HG03442 (cell line): ENCODE measurements around the gene CCDC57.
"Not testable (repeated sequence)": the region's sequence is repeated elsewhere in the genome, so short reads cannot be mapped to it uniquely, and the experiment has no call there.

Experiments
- ATAC-seq: cut with Tn5 transposase; IDR thresholded peaks from one replicate; pipeline ENCODE4 v1.9.1; 2021; ENCODE audit warnings: mild to moderate bottlenecking, moderate library complexity; ENCODE audit not compliant: unreplicated experiment

CCDC57 gene

DNA sequence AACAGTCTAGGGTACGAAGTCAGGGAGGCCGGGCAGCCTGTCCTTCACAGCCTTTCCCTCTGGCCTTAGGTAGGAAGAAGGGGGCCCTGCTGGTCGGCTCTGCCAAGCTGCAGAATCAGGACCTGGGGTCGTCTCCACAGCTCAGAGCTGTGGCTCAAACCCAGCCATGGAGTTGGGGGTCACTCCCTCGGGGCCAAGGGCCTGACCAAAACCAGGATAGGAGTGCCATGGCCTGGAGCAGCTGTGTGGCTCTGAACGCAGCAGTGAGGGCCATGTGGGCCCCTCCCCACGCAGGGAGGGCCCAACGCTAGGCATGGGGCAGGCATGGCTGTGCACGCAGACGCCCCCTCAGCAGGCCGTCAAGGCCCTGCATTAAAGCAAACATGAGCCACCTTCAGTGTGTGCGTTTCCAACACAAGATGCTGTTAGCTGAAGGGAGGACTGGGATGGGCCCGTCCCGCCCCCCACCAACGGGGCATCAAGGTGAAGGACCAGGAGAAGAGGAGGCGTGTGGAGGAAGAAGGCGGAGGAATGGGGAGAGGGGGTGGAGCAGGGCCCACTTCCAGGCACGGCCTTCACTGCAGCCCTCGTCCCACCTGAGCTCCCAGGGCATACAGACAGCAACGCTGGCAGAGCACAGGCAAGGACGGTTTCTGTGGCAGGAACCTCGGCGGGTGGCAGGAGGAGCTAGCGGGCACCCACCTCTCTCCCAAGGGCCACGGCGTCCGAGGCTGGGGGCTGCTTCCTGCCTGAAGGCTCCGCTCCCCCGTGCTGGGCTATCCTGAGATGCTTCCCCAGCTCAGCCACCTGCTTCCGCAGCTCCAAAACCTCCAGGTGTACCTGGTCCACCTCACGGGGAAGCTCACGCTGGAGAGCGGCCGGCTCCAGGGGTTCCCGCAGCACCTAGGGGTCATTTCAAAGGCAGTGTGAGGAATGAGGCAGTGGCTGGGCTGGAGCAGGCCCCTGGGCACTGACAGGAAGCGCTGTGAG is 55.3 kb downstream of the CCDC57 start:
- no peak for ATAC-seq

DNA sequence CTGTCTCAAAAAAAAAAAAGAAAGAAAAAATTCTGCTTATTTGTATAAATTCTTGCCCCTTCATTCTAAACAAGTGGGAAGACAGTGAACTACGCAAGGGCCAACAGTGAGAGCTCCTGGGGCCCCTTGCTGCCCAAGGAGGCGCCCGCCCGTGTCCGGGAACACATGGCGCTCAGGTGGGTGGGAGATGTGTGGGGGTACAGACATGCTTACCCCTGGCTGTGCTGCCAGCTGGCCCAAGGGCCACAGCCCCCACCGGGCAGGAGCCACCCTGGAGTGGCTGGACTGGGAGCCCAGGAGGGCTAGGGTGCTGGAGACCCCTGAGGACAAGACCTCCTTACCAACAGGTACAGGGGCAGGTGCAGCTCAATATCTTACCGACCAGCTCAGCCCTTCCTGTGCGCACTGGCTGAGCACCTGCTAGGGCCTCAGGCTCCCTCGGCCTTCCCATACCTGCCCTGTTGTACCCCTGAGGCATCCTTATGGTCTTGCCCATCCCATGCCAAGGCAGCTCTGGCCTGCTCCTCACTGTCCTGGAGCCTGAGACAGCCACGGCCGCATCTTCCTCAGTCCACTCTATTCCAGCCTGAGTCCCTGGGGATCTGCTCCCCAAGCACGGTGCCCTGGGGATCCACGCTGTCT is 56.2 kb downstream of the CCDC57 start:
- ATAC-seq, result no peak

DNA sequence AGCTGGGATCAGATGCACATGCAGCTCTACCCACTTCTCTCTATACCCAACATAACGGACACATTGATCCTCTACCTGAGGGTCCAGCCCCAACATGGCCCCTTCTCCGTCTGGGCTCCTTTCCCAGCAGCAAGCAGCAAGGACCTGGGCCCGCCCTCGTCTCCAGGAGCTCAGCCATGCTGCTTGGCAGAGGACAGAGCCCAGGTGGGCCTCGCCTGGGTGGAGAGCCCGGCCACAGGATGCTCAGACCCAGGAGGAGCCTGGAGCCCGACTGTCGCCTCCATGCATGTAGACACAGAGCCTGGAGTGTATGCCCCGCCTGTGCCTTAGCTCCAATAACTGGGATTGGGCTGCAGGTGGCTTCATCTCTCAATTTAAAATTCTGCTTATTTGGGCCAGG is 57.0 kb downstream of the CCDC57 start:
- no peak for ATAC-seq

DNA sequence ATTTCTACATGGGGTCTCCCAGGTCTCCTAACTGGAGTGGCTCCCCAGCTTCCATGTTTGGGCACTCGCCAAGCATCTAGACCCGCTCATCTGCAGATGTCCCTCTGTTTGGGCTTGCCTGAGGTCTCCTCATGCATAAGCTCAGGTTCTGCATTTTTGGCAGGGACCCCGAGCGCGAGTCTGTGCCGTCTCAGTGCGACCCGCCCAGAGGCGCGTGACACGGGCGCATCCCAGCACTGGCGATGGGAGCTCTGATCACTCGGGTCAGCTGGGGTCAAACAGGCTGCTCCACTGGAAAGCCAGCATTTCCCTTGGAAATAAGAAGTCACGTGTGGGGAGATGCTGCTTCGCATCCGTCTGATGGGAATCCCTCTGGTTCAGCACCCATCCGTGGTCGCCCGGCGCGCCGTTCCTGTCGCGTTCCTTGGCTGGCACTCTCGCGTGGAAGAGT is 57.7 kb downstream of the CCDC57 start:
- ATAC-seq, result no peak

DNA sequence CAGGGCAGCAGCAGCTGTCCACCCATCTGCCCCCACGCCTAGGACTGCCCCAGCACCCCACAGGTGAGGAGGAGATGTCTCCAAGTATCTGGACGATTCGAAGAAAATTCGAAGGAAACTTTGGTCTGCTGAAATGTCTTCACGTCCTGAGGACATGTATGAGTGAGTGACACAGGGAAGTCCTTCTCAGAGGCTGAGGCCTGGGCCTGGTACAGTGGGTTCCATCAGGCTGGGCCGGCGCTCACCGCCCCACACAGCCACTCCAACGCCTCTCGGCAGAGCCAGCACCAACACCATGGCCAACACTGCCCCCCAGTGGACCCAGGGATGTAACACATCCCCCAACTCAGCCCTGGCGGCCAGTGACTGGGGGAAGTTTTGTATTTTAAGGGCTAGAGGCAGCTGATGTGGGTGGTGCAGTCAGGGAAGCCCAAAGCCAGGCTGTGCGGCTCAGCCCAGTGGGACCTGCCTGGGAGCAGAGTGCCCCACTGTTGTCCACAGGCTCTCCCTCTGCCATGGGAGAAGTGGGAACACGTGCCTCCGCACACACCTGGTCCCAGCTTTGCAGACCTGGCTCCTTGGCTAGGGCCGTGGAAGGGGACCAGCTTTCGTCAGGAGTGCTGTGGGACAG is 58.8 kb downstream of the CCDC57 start:
- no peak for ATAC-seq

DNA sequence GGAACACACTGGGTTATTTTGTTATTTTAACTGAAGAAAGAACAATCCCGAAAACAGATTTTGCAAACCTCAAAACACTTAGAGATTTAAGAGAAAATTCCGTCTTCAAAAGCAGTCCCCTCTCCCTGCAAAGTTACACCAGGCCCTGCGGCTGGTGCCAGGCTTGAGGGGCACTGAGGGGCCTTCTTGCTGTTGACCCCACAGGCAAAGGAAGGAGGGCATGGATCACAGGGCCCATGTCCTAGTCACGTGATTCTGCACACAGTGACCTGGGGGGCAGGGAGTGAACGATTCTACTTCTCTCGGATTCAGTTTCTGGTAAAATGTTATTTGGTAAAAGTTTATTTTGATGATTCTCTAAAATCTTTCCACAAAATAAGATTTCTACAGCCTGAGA is 59.3 kb downstream of the CCDC57 start:
- no peak for ATAC-seq

DNA sequence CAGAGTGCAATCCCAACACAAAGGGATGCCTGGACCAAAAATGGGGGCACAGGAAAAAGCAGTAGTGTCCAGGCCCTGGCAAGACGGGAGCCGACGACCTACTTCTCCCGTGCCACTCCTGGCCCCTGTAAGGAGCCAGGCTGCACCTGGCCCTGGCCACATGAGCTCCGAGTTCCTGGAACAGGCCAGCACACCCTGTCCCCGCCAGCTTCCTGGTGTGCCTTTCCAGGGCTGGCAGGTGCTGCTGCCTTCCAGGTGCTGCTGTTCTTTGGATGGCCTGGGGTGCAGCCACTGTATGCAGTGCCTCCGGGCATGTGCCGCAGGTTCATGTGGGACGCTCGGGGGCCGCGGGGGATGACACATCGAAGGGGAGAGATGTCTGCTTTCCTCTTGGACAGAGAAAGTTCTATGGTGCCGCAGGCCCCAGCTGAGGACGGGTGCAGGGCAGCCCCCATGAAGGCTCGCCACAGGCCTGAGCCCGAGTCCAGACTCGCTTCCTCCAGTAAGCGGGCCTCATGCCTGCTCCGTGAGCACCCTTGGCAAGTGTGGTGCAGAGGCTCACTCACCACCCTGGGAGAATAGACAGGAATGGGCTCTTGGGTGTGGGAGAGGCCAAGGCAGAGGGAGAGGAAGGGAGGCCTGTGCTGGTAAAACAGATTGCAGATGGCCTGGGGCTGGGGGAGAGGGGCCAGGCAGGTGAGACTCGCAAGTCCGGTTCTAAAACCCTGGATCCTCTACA is 59.9 kb downstream of the CCDC57 start:
- no peak for ATAC-seq

DNA sequence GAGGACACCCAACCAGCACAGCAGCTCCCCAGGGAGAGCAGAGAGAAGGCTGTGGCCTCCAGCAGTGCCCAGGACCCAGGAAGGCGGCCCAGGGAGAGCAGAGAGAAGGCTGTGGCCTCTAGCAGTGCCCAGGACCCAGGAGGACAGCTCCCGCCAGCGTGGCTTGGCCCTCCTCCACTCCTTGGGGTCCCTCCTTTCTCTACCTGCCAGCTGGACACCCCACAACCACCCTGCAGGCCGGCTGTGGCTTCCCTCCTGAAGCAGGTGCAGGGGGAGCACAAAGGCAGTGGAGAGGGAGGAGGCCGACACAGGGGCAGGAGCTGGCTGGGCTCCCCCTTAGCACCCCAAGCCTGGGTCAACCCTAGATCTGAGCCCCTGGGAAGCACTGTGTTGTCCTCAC is 60.5 kb downstream of the CCDC57 start:
- ATAC-seq, result no peak

DNA sequence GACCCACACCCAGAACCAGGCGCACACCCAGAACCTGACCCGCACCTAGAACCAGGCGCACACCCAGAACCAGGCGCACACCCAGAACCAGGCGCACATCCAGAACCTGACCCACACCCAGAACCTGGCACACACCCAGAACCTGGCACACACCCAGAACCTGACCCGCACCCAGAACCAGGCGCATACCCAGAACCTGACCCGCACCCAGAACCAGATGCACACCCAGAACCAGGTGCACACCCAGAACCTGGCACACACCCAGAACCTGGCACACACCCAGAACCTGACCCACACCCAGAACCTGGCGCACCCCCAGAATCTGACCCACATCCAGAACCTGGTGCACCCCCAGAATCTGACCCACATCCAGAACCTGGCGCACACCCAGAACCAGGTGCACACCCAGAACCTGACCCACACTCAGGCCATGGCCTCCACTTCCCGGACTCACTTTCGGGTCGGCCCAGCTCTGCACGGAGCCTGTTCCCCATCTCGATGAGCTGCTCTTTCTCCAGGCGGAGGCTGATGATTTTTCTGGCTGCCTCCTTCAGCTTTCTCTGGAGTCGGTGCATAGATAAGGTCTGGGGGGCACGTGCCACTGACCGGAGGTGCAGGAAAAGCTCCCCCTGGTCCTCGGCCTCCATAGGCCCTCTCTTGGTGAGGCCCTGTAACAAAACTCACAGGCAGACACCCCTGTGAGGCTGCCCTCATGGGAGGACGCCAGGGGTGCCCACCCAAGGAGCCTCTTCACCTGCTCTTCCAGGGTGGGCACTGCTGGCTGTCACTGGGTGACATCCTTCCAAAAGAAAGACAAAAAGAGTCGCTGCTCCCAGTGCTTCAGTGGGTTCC is 61.3 kb downstream of the CCDC57 start:
- ATAC-seq, result no peak

DNA sequence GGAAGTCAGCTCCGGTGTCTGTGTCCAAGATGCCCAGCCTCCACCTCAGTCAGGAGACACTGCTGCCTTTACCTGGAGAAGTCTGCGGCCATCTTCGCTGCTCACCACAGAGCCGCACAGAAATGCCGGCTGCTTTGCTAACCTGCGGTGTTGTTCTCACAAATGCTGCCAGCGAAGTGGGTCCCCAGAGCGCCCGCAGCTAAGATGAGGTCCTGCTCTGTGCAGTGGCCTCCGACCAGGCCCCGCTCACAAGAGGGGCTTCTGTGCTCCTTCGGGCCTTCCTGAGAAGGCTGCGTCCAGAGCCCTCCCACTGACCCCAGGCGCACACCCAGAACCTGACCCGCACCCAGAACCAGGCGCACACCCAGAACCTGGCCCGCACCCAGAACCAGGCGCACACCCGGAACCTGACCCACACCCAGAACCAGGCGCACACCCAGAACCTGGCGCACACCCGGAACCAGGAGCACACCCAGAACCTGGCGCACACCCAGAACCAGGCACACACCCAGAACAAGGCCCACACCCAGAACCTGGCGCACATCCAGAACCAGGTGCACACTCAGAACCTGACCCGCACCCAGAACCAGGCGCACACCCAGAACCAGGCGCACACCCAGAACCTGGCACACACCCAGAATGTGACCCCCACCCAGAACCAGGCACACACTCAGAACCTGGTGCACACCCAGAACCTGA is 63.1 kb downstream of the CCDC57 start:
- ATAC-seq, result no peak

DNA sequence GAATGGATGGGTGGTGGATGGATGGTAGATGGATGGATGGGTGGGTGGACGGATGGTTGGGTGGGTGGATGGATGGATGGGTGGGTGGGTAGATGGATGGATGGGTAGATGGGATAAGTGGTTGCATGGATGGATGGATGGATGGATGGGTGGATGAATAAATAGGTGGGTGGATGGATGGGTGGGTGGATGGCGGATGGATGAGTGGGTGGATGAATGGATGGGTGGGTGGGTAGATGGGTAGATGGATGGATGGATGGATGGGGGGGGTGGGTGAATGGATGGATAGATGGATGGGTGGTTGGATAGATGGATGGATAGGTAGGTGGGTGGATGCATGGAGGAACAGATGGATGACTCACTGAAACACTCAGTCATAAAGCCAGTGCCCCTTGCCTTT is 63.6 kb downstream of the CCDC57 start:
- ATAC-seq, result no peak

DNA sequence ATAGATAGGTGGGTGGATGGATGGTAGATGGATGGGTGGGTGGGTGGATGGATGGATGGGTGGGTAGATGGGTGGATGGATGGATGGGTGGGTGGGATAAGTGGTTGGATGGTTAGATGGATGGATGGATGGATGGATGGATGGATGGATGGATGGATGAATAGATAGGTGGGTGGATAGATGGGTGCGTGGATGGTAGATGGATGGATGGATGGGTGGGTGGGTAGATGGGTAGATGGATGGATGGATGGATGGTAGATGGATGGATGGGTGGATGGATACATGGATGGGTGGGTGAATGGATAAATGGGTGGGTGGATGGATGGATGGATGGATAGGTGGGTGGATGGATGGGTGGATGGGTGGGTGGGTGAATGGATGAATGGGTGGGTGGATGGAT is 64.6 kb downstream of the CCDC57 start:
- no peak for ATAC-seq

DNA sequence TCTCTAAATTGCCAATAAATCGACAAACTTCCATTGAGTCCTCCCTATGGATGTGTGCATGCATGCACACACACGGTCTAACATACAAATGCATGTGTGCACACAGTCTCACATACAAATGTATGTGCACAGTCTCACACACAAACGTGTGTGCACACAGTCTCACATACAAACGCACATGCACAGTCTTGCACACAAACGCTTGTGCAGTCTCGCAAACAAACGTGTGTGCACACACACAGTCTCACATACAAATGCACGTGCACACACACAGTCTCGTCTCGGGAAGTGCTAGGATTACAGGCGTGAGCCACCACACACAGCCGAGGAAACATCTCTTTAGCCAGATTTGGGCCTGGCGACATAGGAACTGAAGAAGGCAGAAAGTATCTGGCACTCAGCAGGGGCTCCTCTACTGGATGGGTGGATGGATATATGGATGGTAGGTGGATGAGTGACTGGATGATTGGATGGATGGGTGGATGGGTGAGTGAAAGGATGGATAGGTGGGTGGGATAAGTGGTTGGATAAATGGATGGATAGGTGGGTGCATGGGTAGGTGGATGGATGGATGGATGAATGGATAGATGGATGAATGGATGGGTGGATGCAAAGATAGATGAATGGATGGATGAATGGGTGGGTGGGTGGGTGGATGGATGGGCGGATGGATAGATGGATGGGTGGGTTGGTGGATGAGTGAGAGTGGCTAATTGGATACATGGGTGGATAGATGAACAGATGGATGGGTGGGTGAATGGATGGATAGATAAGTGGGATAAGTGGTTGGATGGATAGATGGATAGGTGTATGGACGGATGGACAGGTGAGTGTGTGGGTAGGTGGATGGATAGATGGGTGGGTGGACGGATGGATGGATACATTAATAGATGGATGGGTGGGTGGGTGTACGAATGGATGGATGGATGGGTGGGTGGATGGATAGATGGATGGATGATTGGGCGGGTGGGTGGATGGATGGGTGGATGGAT is 65.7 kb downstream of the CCDC57 start:
- ATAC-seq, result no peak

DNA sequence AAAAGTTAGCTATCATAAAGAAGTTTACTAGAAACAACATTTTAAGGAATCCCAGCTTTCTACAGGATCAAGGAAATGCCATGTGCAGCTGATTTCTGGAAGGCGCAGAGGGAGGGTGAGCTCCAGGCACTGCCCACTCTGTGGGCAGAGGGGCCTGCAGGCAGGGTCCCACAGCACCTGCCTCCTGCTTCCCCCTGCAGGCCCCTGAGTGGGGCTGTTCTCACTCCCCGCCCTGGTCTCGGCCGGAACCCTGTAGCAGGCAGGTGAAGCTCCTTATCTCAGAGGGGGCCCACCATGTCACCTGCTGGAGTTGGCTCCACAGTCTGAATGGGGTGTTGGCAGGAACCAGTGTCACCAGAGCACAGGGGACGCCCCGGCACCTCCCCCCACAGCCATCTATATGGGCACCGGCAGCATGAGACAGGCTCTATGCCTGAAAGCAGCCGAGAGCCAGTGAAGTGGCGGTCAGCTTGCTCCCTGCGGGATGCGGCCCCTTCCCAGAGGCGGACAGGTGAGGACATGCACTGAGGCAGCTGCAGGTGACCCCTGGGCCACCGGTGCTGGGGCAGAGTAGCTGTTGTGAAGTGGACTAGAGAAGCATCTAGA is 67.0 kb downstream of the CCDC57 start:
- ATAC-seq, result no peak

DNA sequence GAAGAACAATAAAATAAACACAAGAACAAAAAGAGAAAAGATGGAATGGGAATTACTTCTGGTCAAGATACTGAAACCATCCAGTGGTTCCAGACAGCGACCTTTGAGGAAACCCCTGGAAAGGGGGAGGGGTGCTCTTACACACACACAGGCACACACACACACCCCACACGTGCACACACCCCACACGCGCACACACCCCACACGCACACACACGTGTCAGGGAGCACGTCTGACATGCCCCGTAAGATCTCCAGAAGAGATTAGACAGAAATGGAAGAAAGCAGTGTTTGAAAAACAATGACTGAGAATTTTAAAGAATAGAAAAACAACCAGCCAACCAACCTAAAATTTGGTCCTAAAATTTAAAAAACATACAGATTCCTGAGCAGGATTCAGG is 69.3 kb downstream of the CCDC57 start:
- ATAC-seq, result no peak

DNA sequence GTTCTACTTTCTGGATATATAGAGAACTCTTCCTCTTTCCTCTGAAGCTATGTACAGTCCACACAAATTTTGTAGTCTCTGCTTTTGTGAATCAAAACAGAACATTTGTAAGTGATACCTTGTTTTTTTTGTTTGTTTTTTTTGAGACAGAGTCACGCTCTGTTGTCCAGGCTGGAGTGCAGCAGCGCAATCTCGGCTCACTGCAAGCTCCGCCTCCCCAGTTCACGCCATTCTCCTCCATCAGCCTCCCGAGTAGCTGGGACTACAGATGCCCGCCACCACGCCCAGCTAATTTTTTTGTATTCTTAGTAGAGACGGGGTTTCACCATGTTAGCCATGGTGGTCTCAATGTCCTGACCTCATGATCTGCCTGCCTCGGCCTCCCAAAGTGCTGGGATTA is 72.7 kb downstream of the CCDC57 start:
- not testable (repeated sequence) for ATAC-seq

DNA sequence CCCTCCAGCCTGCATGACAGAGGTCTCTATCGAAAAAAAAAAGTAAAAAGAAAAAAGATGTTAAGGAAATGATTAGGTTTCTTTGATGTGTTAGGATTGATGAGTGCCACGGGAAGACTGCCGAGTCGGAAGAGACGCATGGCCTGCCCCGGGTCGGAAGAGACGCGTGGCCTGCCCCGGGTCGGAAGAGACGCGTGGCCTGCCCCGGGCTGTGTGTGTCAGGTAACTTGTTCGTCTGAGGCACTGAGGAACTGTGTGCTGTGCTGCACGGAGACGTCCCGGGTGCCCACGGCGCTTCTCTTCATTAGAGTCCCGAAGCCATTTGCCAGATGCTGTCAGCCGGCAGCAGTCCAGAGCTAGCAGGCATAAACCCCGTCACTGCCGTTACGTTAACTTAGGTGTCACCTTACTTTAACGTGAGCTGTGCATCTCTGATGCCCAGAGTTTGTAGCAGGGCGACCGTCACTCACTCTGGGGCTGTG is 74.1 kb downstream of the CCDC57 start:
- no peak for ATAC-seq

DNA sequence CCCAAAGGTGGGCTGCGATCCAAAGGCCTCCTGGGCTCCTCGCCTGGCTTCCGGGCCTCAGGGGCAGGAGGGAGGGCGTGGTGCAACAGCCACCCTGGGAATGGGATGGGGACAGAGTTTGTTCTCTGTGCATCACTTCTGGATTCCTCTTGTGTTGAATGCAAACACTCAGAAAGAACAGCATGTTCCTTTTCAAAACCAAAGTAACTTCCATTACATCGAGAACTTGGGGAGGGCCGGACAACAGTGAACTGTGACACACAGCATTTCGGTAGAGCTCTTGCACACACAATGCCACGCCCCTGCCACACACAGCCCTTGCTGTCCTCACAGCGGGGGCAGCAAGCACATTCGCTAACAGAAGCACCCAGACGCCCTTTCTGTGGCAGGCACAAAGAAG is 78.5 kb downstream of the CCDC57 start:
- no peak for ATAC-seq
